ENCODE results near the gene MVK. TPM values are rescaled to one million over a fixed set of nuclear protein-coding genes. Genes with fewer than 3 reads are reported as not detected.

Gene MVK
- total RNA-seq, 4 donors from 2014 or later: 20.9 to 52.0 (median 30.5) TPM

- no peak for DNase-seq (ENCODE audit: low spot score in 2 of 2)
- Histone ChIP-seq H3K36me3 (no peaks in the 10 kb centered on the region), H3K27me3 (peaks cover 0 to 48% of the 10 kb centered on the region in 2 donors), H3K27ac (no peak overlapping the region), H3K4me3 (no peak overlapping the region), H3K4me1 (peaks cover 0 to 9% (median 0%) of the 10 kb centered on the region in 4 donors), H3K9me3 (no peaks in the 10 kb centered on the region)
- WGBS, 2 donors: 44 to 75% methylated on average over 2 of the region's 2 CpGs
- no peak for TF ChIP-seq CTCF (IDR thresholded peaks at IDR 0.05)
- no peak for TF ChIP-seq POLR2A (IDR thresholded peaks at IDR 0.05)
- no peak for TF ChIP-seq EP300 (IDR thresholded peaks at IDR 0.05)
These were observed 35.7 kb downstream of the MVK start for GRCh38 chr12:109609342-109609741.

- Histone ChIP-seq H3K4me3 (no peak overlapping the region), H3K9me3 (no peaks in the 10 kb centered on the region), H3K27ac (no peak overlapping the region), H3K36me3 (no peaks in the 10 kb centered on the region), H3K27me3 (peaks cover 0 to 56% of the 10 kb centered on the region in 2 donors), H3K4me1 (peaks cover 0 to 9% (median 0%) of the 10 kb centered on the region in 4 donors)
- no peak for DNase-seq (ENCODE audit: low spot score in 2 of 2)
- WGBS, 2 donors: 78 to 81% methylated on average over 4 of the region's 4 CpGs
- TF ChIP-seq POLR2A (IDR thresholded peaks at IDR 0.05) (no peak), CTCF (IDR thresholded peaks at IDR 0.05) (no peak), EP300 (IDR thresholded peaks at IDR 0.05) (no peak)
These were observed 36.9 kb downstream of the MVK start for GRCh38 chr12:109610523-109610922.

- TF ChIP-seq EP300 (IDR thresholded peaks at IDR 0.05) (no peak), CTCF (IDR thresholded peaks at IDR 0.05) (no peak), POLR2A (IDR thresholded peaks at IDR 0.05) (no peak)
- no peaks in the 10 kb centered on the region for H3K9me3 ChIP-seq
- H3K27ac ChIP-seq: no peak overlapping the region
- no peak for DNase-seq (ENCODE audit: low spot score in 2 of 2)
- no peak overlapping the region for H3K4me3 ChIP-seq
- 59 to 63% methylated on average over 10 of the region's 10 CpGs for WGBS, 2 donors
- H3K36me3 ChIP-seq: no peaks in the 10 kb centered on the region
- peaks cover 0 to 54% of the 10 kb centered on the region in 2 donors for H3K27me3 ChIP-seq
- H3K4me1 ChIP-seq: peaks cover 0 to 7% (median 0%) of the 10 kb centered on the region in 4 donors
These were observed 37.6 kb downstream of the MVK start for GRCh38 chr12:109611223-109611622.

- no peak for TF ChIP-seq POLR2A (IDR thresholded peaks at IDR 0.05)
- no peak for TF ChIP-seq CTCF (IDR thresholded peaks at IDR 0.05)
- TF ChIP-seq EP300 (IDR thresholded peaks at IDR 0.05): no peak
- 86 to 98% methylated on average over 3 of the region's 3 CpGs for WGBS, 2 donors
- no peak for DNase-seq (ENCODE audit: low spot score in 2 of 2)
- H3K4me1 ChIP-seq: no peaks in the 10 kb centered on the region
- H3K4me3 ChIP-seq: no peak overlapping the region
- no peaks in the 10 kb centered on the region for H3K9me3 ChIP-seq
- H3K27ac ChIP-seq: no peak overlapping the region
- H3K27me3 ChIP-seq: peaks cover 0 to 52% of the 10 kb centered on the region in 2 donors
- no peaks in the 10 kb centered on the region for H3K36me3 ChIP-seq
These were observed 38.4 kb downstream of the MVK start for GRCh38 chr12:109612003-109612402.

- H3K9me3 ChIP-seq: no peaks in the 10 kb centered on the region
- no peak for TF ChIP-seq EP300 (IDR thresholded peaks at IDR 0.05)
- TF ChIP-seq POLR2A (IDR thresholded peaks at IDR 0.05): no peak
- no peak for TF ChIP-seq CTCF (IDR thresholded peaks at IDR 0.05)
- no peak for DNase-seq (ENCODE audit: low spot score in 2 of 2)
- H3K36me3 ChIP-seq: no peaks in the 10 kb centered on the region
- no peak overlapping the region for H3K4me3 ChIP-seq
- H3K27me3 ChIP-seq: peaks cover 0 to 52% of the 10 kb centered on the region in 2 donors
- 61 to 67% methylated on average over 5 of the region's 5 CpGs for WGBS, 2 donors
- H3K4me1 ChIP-seq: no peaks in the 10 kb centered on the region
- H3K27ac ChIP-seq: no peak overlapping the region
These were observed 39.4 kb downstream of the MVK start for GRCh38 chr12:109612975-109613502.

Measured in tibial nerve (tissue), 4 donors.